Measurements from ENCODE around the gene OAT.

OAT gene

GRCh38 chr10:124418726-124419501 lies at the start of gene OAT:
Gene OAT (minus strand): TSS chr10:124418923. CDS start chr10:124412171, 6,752 bp downstream.
- DNase-seq = peak; percentile 95

- DNase-seq = no peak
Measured at GRCh38 chr10:124467165-124467564, 48.4 kb upstream of the OAT start.

- DNase-seq = no peak
Measured at GRCh38 chr10:124465777-124466488, 47.2 kb upstream of the OAT start.

GRCh38 chr10:124465003-124465776 lies 46.5 kb upstream of the OAT start:
- no peak for DNase-seq

- DNase-seq = no peak
Measured at GRCh38 chr10:124464028-124464965, 45.6 kb upstream of the OAT start.

GRCh38 chr10:124462348-124462695 lies 43.6 kb upstream of the OAT start:
- no peak for DNase-seq

GRCh38 chr10:124461642-124462347 lies 43.1 kb upstream of the OAT start, which contains the start of gene LHPP:
Gene LHPP (plus strand): TSS chr10:124461823. CDS start chr10:124461863, 40 bp downstream.
- peak; percentile 90 for DNase-seq

GRCh38 chr10:124460144-124460543 lies 41.4 kb upstream of the OAT start:
- DNase-seq = no peak

- DNase-seq = no peak
Measured at GRCh38 chr10:124459395-124459794, 40.7 kb upstream of the OAT start.

GRCh38 chr10:124458889-124459288 lies 40.2 kb upstream of the OAT start:
- DNase-seq = no peak

- DNase-seq = no peak
Measured at GRCh38 chr10:124458473-124458872, 39.8 kb upstream of the OAT start.

GRCh38 chr10:124455441-124455840 lies 36.7 kb upstream of the OAT start:
- no peak for DNase-seq

GRCh38 chr10:124453960-124454610 lies 35.4 kb upstream of the OAT start:
- no peak for DNase-seq

GRCh38 chr10:124451276-124451675 lies 32.6 kb upstream of the OAT start:
- no peak for DNase-seq

GRCh38 chr10:124450783-124451057 lies 32.0 kb upstream of the OAT start:
- no peak for DNase-seq

GRCh38 chr10:124450012-124450782 lies 31.5 kb upstream of the OAT start, which contains the start of gene NKX1-2:
Gene NKX1-2 (minus strand): TSS chr10:124450035. CDS start chr10:124449943, 92 bp downstream.
- no peak for DNase-seq

- DNase-seq = no peak
Measured at GRCh38 chr10:124449170-124450011, 30.7 kb upstream of the OAT start.

- no peak for DNase-seq
Measured at GRCh38 chr10:124448696-124449169, 30.0 kb upstream of the OAT start.

GRCh38 chr10:124447751-124448466 lies 29.2 kb upstream of the OAT start:
- DNase-seq = no peak
